ENCODE data around the gene SPCS3.
A peak's percentile ranks its signal among the peaks of the same experiment; 100 is the strongest.
"Not testable (repeated sequence)": the region's sequence is repeated elsewhere in the genome, so short reads cannot be mapped to it uniquely, and the experiment has no call there.

Gene SPCS3

DNA sequence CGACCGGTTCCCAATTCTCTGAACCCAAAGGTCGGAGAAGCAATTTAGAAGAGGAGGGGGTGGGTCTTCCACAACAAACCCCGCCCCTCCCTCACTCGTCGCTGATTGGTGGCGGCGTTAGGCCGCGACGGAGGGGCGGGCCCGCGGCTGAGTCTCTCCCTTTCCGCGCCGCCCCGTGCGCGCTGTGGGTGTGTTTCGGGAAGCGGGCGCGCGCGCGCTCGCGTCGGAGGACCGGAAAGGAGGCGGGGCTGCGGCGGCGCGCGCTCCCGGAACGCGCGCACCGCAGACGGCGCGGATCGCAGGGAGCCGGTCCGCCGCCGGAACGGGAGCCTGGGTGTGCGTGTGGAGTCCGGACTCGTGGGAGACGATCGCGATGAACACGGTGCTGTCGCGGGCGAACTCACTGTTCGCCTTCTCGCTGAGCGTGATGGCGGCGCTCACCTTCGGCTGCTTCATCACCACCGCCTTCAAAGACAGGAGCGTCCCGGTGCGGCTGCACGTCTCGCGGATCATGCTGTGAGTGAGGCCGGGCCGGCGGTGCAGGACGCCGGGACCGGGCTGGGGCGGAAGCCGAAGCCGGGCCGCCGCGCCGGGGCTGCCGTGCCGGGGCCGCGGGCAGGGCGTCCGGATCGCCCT, at the start of gene SPCS3:
SPCS3 (plus strand) TSS at position 263 of the 636 bp plus-strand sequence; CDS start at position 374, 111 bp downstream.
- DNase-seq, result peak; percentile 96 to 97
- TF ChIP-seq GATA1 (IDR thresholded peaks at IDR 0.05; ENCODE audit: low read depth, low read length) (no peak), POLR2A (IDR thresholded peaks at IDR 0.05; ENCODE audit: low read length) (peak; percentile 97)

DNA sequence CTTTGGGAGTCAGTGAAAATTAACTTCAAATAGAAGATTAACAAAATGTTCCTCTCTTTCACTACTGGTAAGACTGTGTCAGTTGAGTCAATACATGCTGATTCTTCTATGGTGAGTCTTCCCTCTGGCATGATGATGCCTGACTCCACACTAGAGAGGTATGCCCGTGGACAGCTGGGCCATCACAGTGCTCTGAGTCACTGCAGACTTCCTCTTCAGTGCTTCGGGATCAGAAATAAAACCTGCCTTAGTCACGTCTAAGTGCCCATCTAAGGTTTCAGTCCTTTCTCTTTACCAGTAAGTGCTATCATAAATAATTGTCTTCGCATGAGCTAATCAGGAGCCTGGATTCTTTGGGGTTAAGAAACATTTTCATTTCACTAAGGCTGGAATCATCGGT, 49.1 kb upstream of the SPCS3 start:
- DNase-seq, result no peak

DNA sequence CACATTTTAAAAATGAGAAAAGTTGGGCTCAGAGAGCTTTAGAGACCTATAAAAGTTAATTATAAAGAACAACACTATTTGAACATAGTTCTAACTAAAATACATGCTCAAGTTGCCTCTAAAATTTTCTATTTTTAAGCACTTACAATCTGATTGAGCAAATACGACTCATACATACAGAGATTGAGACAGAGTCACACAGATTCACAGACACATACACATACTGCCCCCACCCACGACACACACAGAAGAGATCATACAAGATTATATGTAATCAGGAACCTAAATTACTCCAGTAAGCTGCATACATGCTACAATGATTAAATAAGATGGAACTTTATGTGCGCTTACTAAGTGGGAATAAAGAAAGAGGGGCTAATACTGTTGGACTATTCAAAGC, 48.0 kb upstream of the SPCS3 start:
- DNase-seq, result no peak
- TF ChIP-seq POLR2A (IDR thresholded peaks at IDR 0.05; ENCODE audit: low read length), result no peak
- TF ChIP-seq GATA1 (IDR thresholded peaks at IDR 0.05; ENCODE audit: low read depth, low read length), result no peak

More for the DNA sequence above, 49.1 kb upstream of the SPCS3 start:
- TF ChIP-seq GATA1 (IDR thresholded peaks at IDR 0.05; ENCODE audit: low read depth, low read length) (no peak), POLR2A (IDR thresholded peaks at IDR 0.05; ENCODE audit: low read length) (no peak)

DNA sequence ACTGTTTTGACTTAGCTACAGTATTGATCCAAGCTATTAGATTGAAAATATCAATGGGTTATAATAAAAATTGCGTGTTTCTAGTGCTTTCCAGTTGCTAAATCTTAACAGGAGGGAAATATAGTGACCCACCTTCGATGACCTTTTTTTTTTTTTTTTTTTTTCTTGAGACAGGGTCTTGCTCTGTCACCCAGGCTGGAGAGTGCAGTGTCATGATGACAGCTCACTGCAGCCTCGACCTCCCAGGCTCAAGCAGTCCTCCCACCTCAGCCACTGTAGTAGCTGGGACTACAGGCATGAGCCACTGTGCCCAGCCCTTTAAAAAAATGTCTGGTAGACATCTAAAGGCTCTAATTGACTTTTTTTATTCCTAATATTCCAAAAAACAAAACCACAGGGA, 47.0 kb upstream of the SPCS3 start:
- TF ChIP-seq GATA1 (IDR thresholded peaks at IDR 0.05; ENCODE audit: low read depth, low read length), result no peak
- TF ChIP-seq POLR2A (IDR thresholded peaks at IDR 0.05; ENCODE audit: low read length), result no peak
- peak in 1 of 2 experiments; percentile 2 for DNase-seq

GRCh38 chr4:176273736-176274135, 46.0 kb upstream of the SPCS3 start:
- no peak for DNase-seq
- no peak for TF ChIP-seq GATA1 (IDR thresholded peaks at IDR 0.05; ENCODE audit: low read depth, low read length)
- TF ChIP-seq POLR2A (IDR thresholded peaks at IDR 0.05; ENCODE audit: low read length), result no peak

DNA sequence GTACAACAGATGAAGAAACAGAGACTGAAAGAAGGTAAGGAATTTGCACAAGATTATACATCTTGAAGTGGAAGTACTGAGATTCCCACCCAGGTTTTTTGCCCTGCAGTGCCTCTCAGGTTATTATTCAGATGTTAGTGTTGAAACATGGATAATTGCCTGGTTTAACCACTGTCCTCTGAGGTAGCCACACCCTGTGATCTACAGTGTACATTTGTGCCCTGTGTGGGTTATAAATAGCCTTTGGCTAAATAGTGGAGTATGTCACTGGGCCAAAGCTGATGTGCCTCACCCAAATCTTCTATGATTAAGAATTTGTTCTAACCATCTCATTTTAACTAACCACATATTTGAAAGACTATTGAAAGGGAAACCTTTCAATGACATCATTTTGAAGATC, 45.3 kb upstream of the SPCS3 start:
- no peak for TF ChIP-seq POLR2A (IDR thresholded peaks at IDR 0.05; ENCODE audit: low read length)
- TF ChIP-seq GATA1 (IDR thresholded peaks at IDR 0.05; ENCODE audit: low read depth, low read length), result no peak
- DNase-seq, result no peak

- DNase-seq, result no peak
- TF ChIP-seq GATA1 (IDR thresholded peaks at IDR 0.05; ENCODE audit: low read depth, low read length), result no peak
- no peak for TF ChIP-seq POLR2A (IDR thresholded peaks at IDR 0.05; ENCODE audit: low read length)
Measured at GRCh38 chr4:176276710-176277109, 43.1 kb upstream of the SPCS3 start.

DNA sequence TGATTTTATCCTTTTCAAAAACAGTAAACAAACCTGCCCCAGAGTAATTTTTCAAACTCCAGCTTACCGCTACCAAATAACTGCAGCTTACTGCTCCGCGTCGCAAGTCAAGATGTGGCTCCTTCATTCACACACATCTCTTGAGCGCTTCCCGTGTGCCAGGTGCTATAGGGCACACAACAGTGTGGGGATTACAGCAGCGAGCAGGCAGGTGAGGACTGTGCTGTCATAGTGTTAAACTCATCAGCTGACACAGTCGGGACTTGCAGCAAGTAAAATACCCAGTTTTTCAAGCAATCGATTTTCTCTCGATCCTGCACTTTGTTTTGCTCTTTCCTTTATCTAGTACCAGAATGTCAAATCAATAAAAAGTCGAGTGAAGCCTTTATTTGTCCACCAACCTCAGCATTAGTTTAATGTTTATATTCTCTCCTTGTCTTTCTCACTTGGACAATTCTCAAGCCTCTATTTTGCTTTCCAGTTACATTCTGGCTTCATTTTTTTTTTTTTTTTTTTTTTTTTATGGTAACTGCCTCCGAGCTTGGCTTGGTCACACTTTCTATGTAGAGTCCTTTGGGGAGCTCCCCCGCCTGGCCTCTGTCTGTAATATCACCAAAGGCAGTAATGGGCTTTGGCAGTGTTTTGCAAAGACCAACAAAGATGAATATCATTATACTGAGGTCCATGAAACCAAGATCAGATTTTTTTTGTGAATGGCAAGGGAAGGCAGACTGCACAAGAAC, 42.4 kb upstream of the SPCS3 start:
- no peak for TF ChIP-seq GATA1 (IDR thresholded peaks at IDR 0.05; ENCODE audit: low read depth, low read length)
- TF ChIP-seq POLR2A (IDR thresholded peaks at IDR 0.05; ENCODE audit: low read length), result no peak
- peak; percentile 3 to 16 for DNase-seq

GRCh38 chr4:176279560-176279959, 40.2 kb upstream of the SPCS3 start:
- DNase-seq, result not testable (repeated sequence)

DNA sequence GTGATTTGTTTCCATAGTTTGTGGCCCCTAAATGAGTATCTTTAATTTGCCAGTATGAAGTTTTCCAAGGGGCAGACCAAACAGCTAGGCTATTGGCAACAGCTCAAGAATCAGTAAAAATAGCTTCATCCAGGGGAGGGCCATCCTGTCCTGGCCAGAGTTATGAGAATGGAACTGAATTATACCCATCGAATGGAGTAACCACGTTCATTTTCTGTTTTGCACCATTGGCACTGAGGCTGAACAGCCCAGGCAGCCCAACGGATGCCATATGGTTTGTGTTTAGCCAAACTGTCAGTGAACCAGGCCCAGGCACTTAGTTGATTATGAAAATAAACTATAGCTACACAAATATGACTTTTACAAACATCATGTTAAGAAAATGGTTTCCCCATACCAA, 33.0 kb upstream of the SPCS3 start:
- TF ChIP-seq GATA1 (IDR thresholded peaks at IDR 0.05; ENCODE audit: low read depth, low read length) (no peak), POLR2A (IDR thresholded peaks at IDR 0.05; ENCODE audit: low read length) (no peak)

GRCh38 chr4:176287546-176287945, 32.2 kb upstream of the SPCS3 start:
- TF ChIP-seq GATA1 (IDR thresholded peaks at IDR 0.05; ENCODE audit: low read depth, low read length) (no peak), POLR2A (IDR thresholded peaks at IDR 0.05; ENCODE audit: low read length) (no peak)
- DNase-seq, result no peak

More for the DNA sequence above, 33.0 kb upstream of the SPCS3 start:
- no peak for DNase-seq

- DNase-seq, result no peak
- TF ChIP-seq POLR2A (IDR thresholded peaks at IDR 0.05; ENCODE audit: low read length), result no peak
- no peak for TF ChIP-seq GATA1 (IDR thresholded peaks at IDR 0.05; ENCODE audit: low read depth, low read length)
Measured at GRCh38 chr4:176288020-176288419, 31.7 kb upstream of the SPCS3 start.

- DNase-seq, result no peak
- TF ChIP-seq POLR2A (IDR thresholded peaks at IDR 0.05; ENCODE audit: low read length), result no peak
Measured at GRCh38 chr4:176289561-176289960, 30.2 kb upstream of the SPCS3 start.

GRCh38 chr4:176290520-176290919, 29.2 kb upstream of the SPCS3 start:
- no peak for DNase-seq
- TF ChIP-seq GATA1 (IDR thresholded peaks at IDR 0.05; ENCODE audit: low read depth, low read length) (no peak), POLR2A (IDR thresholded peaks at IDR 0.05; ENCODE audit: low read length) (no peak)

DNA sequence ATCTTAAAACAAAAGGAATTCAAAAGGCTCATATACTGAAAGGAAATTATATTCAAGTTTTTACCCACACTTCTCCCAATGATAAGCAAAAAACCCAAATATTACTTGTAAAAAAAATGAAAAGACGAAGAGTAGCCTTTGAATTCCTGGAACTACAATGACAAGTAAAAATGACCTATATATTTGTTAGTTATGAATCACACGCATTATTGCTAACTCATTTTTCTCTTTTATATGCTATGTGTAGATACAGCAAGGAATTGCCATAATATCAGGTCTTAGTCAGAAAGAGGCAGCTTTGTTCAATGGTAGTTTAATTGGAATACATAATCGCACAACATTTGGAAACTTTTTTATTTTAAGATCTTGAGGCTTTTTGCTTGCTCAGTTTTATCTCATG, 28.0 kb upstream of the SPCS3 start:
- DNase-seq, result no peak
- TF ChIP-seq POLR2A (IDR thresholded peaks at IDR 0.05; ENCODE audit: low read length) (no peak), GATA1 (IDR thresholded peaks at IDR 0.05; ENCODE audit: low read depth, low read length) (no peak)
